Heart right ventricle (tissue), 16 donors: ENCODE measurements around the gene SURF4. TPM values are rescaled to one million over a fixed set of nuclear protein-coding genes. Genes with fewer than 3 reads are reported as not detected.
"Not testable (repeated sequence)": the region's sequence is repeated elsewhere in the genome, so short reads cannot be mapped to it uniquely, and the experiment has no call there.

Experiments
- ATAC-seq, 8 donors: fragments of 200-7000 bp; cut with Tn5 transposase; one replicate each; pipeline ENCODE4 v1.9.1; 2020; ENCODE audit warnings: mild to moderate bottlenecking in 8 of 8, moderate library complexity in 8 of 8, moderate number of reproducible peaks in 1 of 8
- DNase-seq, 2 donors: peaks; one replicate each; pipeline ENCODE4 v3.0.0-alpha.2; 2020
- H3K27ac ChIP-seq, 10 donors: fragments of 200-600 bp; sonication (generic) in 2 of 10; one replicate each; pipeline versions ENCODE4 v1.5.0 to v1.8.0; 2020 to 2022; ENCODE audit warnings: mild to moderate bottlenecking in 3 of 10
- H3K27me3 ChIP-seq, 7 donors: fragments of 200-600 bp; one replicate each; pipeline ENCODE4 v1.8.0; 2021 to 2022; ENCODE audit warnings: mild to moderate bottlenecking in 2 of 7
- H3K36me3 ChIP-seq, 9 donors: fragments of 200-600 bp; sonication (generic) in 1 of 9; one replicate each; pipeline versions ENCODE4 v1.5.0 to v1.8.0; 2020 to 2022; ENCODE audit warnings: mild to moderate bottlenecking in 2 of 9
- H3K4me1 ChIP-seq, 9 donors: fragments of 200-600 bp; sonication (generic) in 1 of 9; one replicate each; pipeline versions ENCODE4 v1.5.0 to v1.8.0; 2020 to 2022; ENCODE audit warnings: mild to moderate bottlenecking in 4 of 9
- H3K4me3 ChIP-seq, 10 donors: fragments of 200-600 bp; sonication (generic) in 2 of 10; one replicate each; pipeline versions ENCODE4 v1.5.0 to v1.8.0; 2020 to 2022; ENCODE audit warnings: mild to moderate bottlenecking in 7 of 10, moderate library complexity in 2 of 10
- H3K9me3 ChIP-seq, 11 donors: fragments of 200-600 bp in 10 of 11; sonication (generic) in 2 of 11; one replicate each; pipeline versions ENCODE4 v1.5.0 to v1.8.0; 2013 to 2022; ENCODE audit warnings: mild to moderate bottlenecking in 2 of 11, control low read depth in 1 of 11, moderate library complexity in 1 of 11
- CTCF ChIP-seq, 9 donors: fragments of 200-600 bp; sonication (generic) in 2 of 9; IDR thresholded peaks; one replicate each; pipeline versions ENCODE4 v1.5.0 to v1.8.0; 2021 to 2022; ENCODE audit warnings: antibody characterized with exemption in 9 of 9, mild to moderate bottlenecking in 5 of 9, moderate library complexity in 1 of 9
- WGBS, 2 donors: extraction: QIAGEN DNeasy Blood & Tissue Kit; methylation state at CpG; one replicate each; pipeline ENCODE4 v1.1.7; 2013; ENCODE audit warnings: inconsistent platforms in 1 of 2; 5-methylcytosine and 5-hydroxymethylcytosine counted together
- intact Hi-C, 10 donors: fragments of 100-400 bp; cut with DNase I; formaldehyde crosslinking; loops; one replicate each; pipeline versions ENCODE4 v1.11.1 to v1.14.2; 2022
- polyA plus RNA-seq, 2 donors: library from polyadenylated mRNA; stranded (reverse); fragments of 200-250 nt; gene quantifications; one replicate each; pipeline ENCODE4 v1.2.3, GENCODE V29; 2013
- total RNA-seq, 10 donors: library from RNA; stranded (reverse); fragmentation: NEBNext Ultra II Directional in 3 of 10; extraction: Animal tissue kit (Norgen Biotek cat#: 25700) in 3 of 10; gene quantifications; one replicate each; pipeline versions ENCODE4 v1.2.1 to v1.2.4, GENCODE V29; 2021 to 2023
- donor health status: Arrhythmogenic right ventricular cardiomyopathy.
- donor health status: ischemic (EF 13 %, LVEDD 7.1; RV severe dilation, severe dysfunction).
- donor health status: healthy with polysubstance abuse.
- donor health status: DM: no; HTN: yes; CAD: no.
- donor health status: DM: no; HTN: no; CAD: no.
- donor health status: ischemic (EF 25% LVEDD 6.9; RV normal size, moderate dysfunction).
- donor health status: ischemic (EF 25% LVEDD 5.7; RV mildly dilated, moderate dysfunction).
- donor health status: healthy.
- donor health status: DM: yes; HTN: yes; CAD: no.
- donor health status: Ischemic cardiomyopathy.
- donor health status: ischemic (EF 35%, LVEDD 5.7; RV mildly dilated, moderate dysfunction).
- donor health status: nonischemic (EF 11% LVEDD 7.7; RV severe dilation, severe dysfunction).
- donor health status: DM: yes; HTN: yes; CAD: no.
- donor health status: PGD.
- donor health status: ischemic (EF 29% LVEDD 5.4; RV normal size, mild dysfunction).
- donor health status: nonischemic (EF 23%, LVEDD 6.1; RV moderate dilation, normal function).

Gene SURF4
- total and polyA plus RNA-seq, 12 donors = 21.5 to 113 (median 64.2) TPM

- intact Hi-C loops = loop anchor here in 1 of 10 donors (5.0 kb wide), 1 partner anchor 135 kb away; no protein-coding TSS in a partner anchor
Observed at GRCh38 chr9:133322701-133323100, 53.2 kb downstream of the SURF4 start.

GRCh38 chr9:133321411-133321935, 54.4 kb downstream of the SURF4 start:
- H3K27ac ChIP-seq = no peak overlapping the region
- no peaks in the 10 kb centered on the region for H3K9me3 ChIP-seq
- 58 to 65% methylated on average over 13 of the region's 13 CpGs for WGBS, 2 donors
- intact Hi-C loops = loop anchor here in 1 of 10 donors (5.0 kb wide), 1 partner anchor 134 kb away; no protein-coding TSS in a partner anchor
- H3K4me1 ChIP-seq = no peaks in the 10 kb centered on the region
- TF ChIP-seq CTCF (IDR thresholded peaks at IDR 0.05) = no peak
- no peak for ATAC-seq
- H3K36me3 ChIP-seq = no peaks in the 10 kb centered on the region
- peaks cover 0 to 10% (median 0%) of the 10 kb centered on the region in 7 donors for H3K27me3 ChIP-seq
- H3K4me3 ChIP-seq = no peak overlapping the region
- no peak for DNase-seq

More at GRCh38 chr9:133322701-133323100, 53.2 kb downstream of the SURF4 start:
- H3K9me3 ChIP-seq = no peaks in the 10 kb centered on the region
- H3K4me1 ChIP-seq = no peaks in the 10 kb centered on the region
- no peak for ATAC-seq
- peaks cover 0 to 10% (median 0%) of the 10 kb centered on the region in 7 donors for H3K27me3 ChIP-seq
- no peak for DNase-seq
- TF ChIP-seq CTCF (IDR thresholded peaks at IDR 0.05) = no peak
- 83 to 84% methylated on average over 14 of the region's 14 CpGs for WGBS, 2 donors
- H3K4me3 ChIP-seq = no peak overlapping the region
- no peak overlapping the region for H3K27ac ChIP-seq
- H3K36me3 ChIP-seq = no peaks in the 10 kb centered on the region

GRCh38 chr9:133320421-133320881, 55.4 kb downstream of the SURF4 start:
- TF ChIP-seq CTCF (IDR thresholded peaks at IDR 0.05) = no peak
- intact Hi-C loops = loop anchor here in 1 of 10 donors (5.0 kb wide), 1 partner anchor 133 kb away; no protein-coding TSS in a partner anchor

GRCh38 chr9:133317551-133317950, 58.3 kb downstream of the SURF4 start:
- WGBS, 2 donors = 78 to 80% methylated on average over 12 to 13 of the region's 13 CpGs
- not testable (repeated sequence) for DNase-seq, ATAC-seq

More at GRCh38 chr9:133320421-133320881, 55.4 kb downstream of the SURF4 start:
- ATAC-seq (no peak), DNase-seq (no peak)
- no peak overlapping the region for H3K27ac ChIP-seq
- H3K36me3 ChIP-seq = no peaks in the 10 kb centered on the region
- peaks cover 0 to 10% (median 0%) of the 10 kb centered on the region in 7 donors for H3K27me3 ChIP-seq
- no peaks in the 10 kb centered on the region for H3K9me3 ChIP-seq
- H3K4me3 ChIP-seq = no peak overlapping the region
- H3K4me1 ChIP-seq = no peaks in the 10 kb centered on the region
- 77 to 80% methylated on average over 13 of the region's 13 CpGs for WGBS, 2 donors

GRCh38 chr9:133315997-133316396, 59.9 kb downstream of the SURF4 start:
- intact Hi-C loops = no loop called here
- Histone ChIP-seq H3K4me3 (no peak overlapping the region), H3K27me3 (peaks cover 0 to 4% (median 0%) of the 10 kb centered on the region in 7 donors), H3K27ac (no peak overlapping the region), H3K36me3 (no peaks in the 10 kb centered on the region), H3K9me3 (no peaks in the 10 kb centered on the region), H3K4me1 (no peaks in the 10 kb centered on the region)
- ATAC-seq (no peak), DNase-seq (no peak)
- WGBS, 2 donors = 69 to 75% methylated on average over 2 of the region's 2 CpGs
- TF ChIP-seq CTCF (IDR thresholded peaks at IDR 0.05) = no peak

More at GRCh38 chr9:133317551-133317950, 58.3 kb downstream of the SURF4 start:
- H3K27me3 ChIP-seq, H3K4me1 ChIP-seq, H3K4me3 ChIP-seq, intact Hi-C loops, H3K9me3 ChIP-seq, H3K36me3 ChIP-seq, H3K27ac ChIP-seq: not testable (repeated sequence)
